Adipocyte (in vitro differentiated cells): Measurements from ENCODE around the gene LRRC8E.
"Not testable (repeated sequence)": the region's sequence is repeated elsewhere in the genome, so short reads cannot be mapped to it uniquely, and the experiment has no call there.

ENCODE experiments used
- DNase-seq: peaks from one replicate; pipeline ENCODE4 v3.0.0-alpha.2; 2015; ENCODE audit warnings: low read depth
- H3K27me3 ChIP-seq: replicated peaks from 2 replicates; pipeline ENCODE4 v1.7.0; 2013; ENCODE audit warnings: mild to moderate bottlenecking, low read length, moderate library complexity; ENCODE audit not compliant: control insufficient read depth, insufficient read depth
- H3K36me3 ChIP-seq: 2 replicates; pipeline ENCODE4 v1.7.0; 2013; ENCODE audit warnings: low read length, mild to moderate bottlenecking, moderate library complexity; ENCODE audit not compliant: control insufficient read depth, insufficient read depth, severe bottlenecking
- H3K4me1 ChIP-seq: 2 replicates; pipeline ENCODE4 v1.7.0; 2013; ENCODE audit warnings: mild to moderate bottlenecking, low read length, moderate library complexity; ENCODE audit not compliant: control insufficient read depth, insufficient read depth
- H3K4me3 ChIP-seq: 2 replicates; pipeline ENCODE4 v1.7.0; 2013; ENCODE audit warnings: mild to moderate bottlenecking, low read length, moderate library complexity
- H3K9ac ChIP-seq: 2 replicates; pipeline ENCODE4 v1.7.0; 2013; ENCODE audit warnings: mild to moderate bottlenecking, low read length, moderate library complexity
- H3K9me3 ChIP-seq: 2 replicates; pipeline ENCODE4 v1.7.0; 2013; ENCODE audit warnings: mild to moderate bottlenecking, low read length, moderate library complexity; ENCODE audit not compliant: control insufficient read depth

Gene LRRC8E

DNA sequence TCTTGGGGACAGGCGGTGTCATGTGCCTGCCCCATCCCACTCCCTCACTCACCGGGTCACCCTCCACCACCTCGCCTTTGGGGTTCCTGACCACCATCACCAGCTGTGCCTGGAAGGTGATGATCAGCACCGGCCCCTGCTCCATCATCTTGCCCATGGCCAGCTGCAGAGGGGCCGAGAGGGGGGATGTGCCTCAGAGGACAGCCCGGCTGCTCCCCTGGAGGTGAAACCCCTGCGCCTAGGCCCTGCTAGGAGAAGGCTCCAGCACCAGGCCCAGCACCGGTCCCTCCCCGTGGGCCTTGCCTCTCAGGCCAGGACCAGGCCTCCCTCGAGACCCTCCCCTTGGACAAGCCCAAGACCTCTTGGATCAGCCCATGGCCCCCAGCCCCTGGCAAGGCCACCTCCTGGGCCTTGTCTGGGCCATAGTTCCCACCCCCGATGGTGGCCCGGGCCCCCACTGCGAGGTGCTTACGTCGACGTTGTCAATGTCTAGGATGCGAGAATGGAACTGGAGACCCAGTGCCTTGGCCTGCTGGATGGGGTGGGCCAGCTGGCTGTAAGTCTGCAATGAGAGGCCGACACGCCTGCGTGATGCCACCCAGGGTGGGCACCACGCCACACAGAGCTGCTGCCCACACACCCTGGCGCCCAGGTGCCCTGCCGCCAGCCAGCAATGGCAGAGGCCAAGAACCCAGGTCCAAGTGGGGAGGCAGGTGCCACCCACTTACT is 39.5 kb downstream of the LRRC8E start:
- peak overlapping the region; percentile 66 for H3K4me3 ChIP-seq
- peaks cover 26% of the 10 kb centered on the region for H3K4me1 ChIP-seq
- no peaks in the 10 kb centered on the region for H3K9me3 ChIP-seq
- H3K9ac ChIP-seq: peak overlapping the region; percentile 85
- H3K36me3 ChIP-seq: peaks cover 32% of the 10 kb centered on the region
- no peak for DNase-seq
- H3K27me3 ChIP-seq: no peaks in the 10 kb centered on the region

DNA sequence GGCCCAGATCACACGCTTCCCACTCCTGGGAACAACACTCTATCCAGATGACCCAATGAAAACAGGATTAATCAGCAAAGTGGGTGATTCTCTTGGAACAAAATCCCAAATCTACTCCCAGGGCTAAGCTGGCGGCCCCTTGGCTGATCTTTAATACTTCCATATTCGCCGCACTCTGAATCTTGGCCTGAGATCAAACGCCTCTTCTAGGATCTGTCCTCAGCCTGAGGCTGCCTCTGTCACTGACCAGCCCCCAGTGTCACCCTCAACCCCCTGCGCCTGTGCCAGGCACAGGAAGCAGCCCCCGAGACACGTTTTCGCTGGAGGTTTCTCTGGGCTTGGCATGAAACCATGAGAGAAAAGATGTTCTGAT is 40.0 kb downstream of the LRRC8E start:
- no peaks in the 10 kb centered on the region for H3K27me3 ChIP-seq
- H3K36me3 ChIP-seq: peaks cover 33% of the 10 kb centered on the region
- H3K4me1 ChIP-seq: peaks cover 26% of the 10 kb centered on the region
- DNase-seq: no peak
- H3K9me3 ChIP-seq: no peaks in the 10 kb centered on the region
- peak overlapping the region; percentile 66 for H3K4me3 ChIP-seq
- peak overlapping the region; percentile 85 for H3K9ac ChIP-seq

DNA sequence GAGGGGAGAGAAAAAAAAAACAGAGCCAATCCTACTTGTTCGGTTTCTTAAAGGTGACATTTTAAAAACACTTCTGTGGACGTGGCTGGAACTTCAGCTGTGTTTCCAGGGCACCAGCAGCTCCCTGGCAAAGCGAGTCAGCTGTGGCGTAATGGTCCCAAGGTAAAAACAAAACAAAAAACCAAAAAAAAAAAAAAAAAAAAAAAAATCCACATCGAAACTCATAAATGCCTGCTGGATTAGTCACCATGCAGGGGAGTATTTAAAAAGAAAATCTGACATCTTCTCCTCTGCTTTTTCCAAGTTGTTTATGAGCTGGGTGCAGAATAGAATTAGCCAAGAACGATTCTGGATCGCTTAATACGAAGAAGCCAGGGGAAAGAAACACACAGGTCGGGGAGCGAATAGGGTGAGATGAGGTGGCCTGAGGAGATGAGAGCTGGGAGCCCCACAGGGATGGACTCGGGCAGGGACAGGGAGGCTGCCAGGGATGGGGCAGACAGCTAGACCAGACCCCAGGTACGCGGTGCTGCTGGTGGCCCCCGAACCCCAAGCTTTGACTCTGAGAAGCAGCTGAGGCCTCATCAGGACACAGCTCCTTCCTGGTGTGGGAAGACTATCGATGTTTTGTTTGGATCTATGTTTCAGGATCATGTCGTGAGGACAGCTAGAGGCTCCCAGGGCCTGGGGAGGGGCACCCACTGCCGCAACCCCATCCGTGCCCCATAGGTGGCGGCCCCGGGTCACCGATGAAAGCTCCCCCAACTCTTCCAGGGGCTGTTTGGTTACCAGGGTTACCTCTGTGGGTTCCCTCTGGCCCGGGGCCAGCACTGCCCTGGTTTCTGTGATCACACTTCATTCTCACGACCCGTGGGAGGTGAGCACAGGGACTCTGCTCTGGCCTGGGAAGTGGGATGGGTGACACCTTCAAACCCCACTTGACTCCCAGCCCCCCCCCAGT is 40.7 kb downstream of the LRRC8E start:
- Histone ChIP-seq H3K36me3 (peaks cover 39% of the 10 kb centered on the region), H3K4me1 (peaks cover 26% of the 10 kb centered on the region), H3K9me3 (no peaks in the 10 kb centered on the region), H3K4me3 (peak overlapping the region; percentile 66), H3K27me3 (no peaks in the 10 kb centered on the region), H3K9ac (peak overlapping the region; percentile 85)
- DNase-seq: peak; percentile 83

- not testable (repeated sequence) for DNase-seq, H3K9ac ChIP-seq, H3K9me3 ChIP-seq, H3K27me3 ChIP-seq, H3K4me3 ChIP-seq
- Histone ChIP-seq H3K4me1 (peaks cover 26% of the 10 kb centered on the region), H3K36me3 (peaks cover 49% of the 10 kb centered on the region)
These were observed 41.7 kb downstream of the LRRC8E start for GRCh38 chr19:7930030-7930429.

GRCh38 chr19:7930765-7931164 is 42.5 kb downstream of the LRRC8E start:
- H3K27me3 ChIP-seq: no peaks in the 10 kb centered on the region
- H3K4me3 ChIP-seq: no peak overlapping the region
- H3K36me3 ChIP-seq: peaks cover 54% of the 10 kb centered on the region
- no peak for DNase-seq
- H3K9ac ChIP-seq: no peak overlapping the region
- H3K4me1 ChIP-seq: peaks cover 26% of the 10 kb centered on the region
- no peaks in the 10 kb centered on the region for H3K9me3 ChIP-seq

GRCh38 chr19:7931221-7932061 is 43.1 kb downstream of the LRRC8E start:
- H3K4me3 ChIP-seq: no peak overlapping the region
- H3K27me3 ChIP-seq: no peaks in the 10 kb centered on the region
- peaks cover 61% of the 10 kb centered on the region for H3K36me3 ChIP-seq
- no peak for DNase-seq
- no peak overlapping the region for H3K9ac ChIP-seq
- peaks cover 23% of the 10 kb centered on the region for H3K4me1 ChIP-seq
- no peaks in the 10 kb centered on the region for H3K9me3 ChIP-seq

DNA sequence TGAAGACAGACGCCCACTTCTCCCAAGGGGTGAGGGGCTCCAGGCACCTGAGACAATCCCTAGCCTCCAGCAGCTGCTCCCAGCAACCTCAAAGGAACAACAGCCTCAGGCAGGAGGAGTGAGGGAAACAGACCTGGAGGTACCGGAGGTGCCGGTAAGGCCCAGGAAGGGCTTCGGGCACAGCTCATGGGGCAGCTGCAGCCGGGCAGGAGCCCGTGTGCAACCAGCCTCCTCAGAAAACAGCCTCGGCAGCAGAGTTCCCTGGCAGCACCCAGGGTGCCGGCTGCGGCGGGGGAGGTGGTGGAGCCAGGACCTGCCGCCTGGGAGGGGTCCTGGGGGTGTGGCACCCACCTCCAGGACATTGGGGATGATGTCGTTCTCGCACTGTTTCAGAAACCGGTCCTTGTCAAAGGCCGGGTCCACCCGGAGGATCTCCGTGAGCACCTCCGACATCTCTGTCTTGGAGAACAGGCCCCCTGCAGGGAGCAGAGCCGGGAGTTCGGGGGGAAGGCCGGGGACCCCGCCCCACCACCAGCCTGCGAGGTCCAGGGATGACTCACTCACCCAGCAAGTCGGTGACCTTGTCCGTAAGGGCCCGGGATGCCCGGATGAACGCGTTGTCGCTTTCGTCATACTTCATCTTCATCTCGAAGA is 44.1 kb downstream of the LRRC8E start:
- Histone ChIP-seq H3K9me3 (no peaks in the 10 kb centered on the region), H3K27me3 (no peaks in the 10 kb centered on the region), H3K4me3 (no peak overlapping the region), H3K36me3 (peaks cover 70% of the 10 kb centered on the region), H3K9ac (no peak overlapping the region), H3K4me1 (peaks cover 17% of the 10 kb centered on the region)
- DNase-seq: no peak

DNA sequence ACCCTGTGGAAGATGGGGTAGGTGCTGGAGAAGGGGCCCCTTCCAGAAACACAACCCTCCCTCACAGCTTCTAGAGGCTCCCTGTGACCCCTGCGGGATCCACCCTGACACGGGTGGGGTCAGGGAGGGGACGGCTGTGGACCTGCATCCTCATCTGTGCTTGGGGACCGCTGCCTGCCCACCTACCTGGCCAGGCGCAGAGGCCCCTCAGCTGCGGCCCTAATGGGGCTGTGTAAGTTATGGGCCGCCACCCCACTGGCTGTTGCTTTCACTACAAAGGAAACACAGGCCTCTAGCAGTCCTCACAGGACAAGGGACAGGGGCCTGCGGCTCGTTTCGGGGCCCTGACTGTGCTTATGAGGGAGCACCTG is 44.6 kb downstream of the LRRC8E start:
- H3K9me3 ChIP-seq: no peaks in the 10 kb centered on the region
- H3K9ac ChIP-seq: no peak overlapping the region
- no peak overlapping the region for H3K4me3 ChIP-seq
- no peaks in the 10 kb centered on the region for H3K27me3 ChIP-seq
- peaks cover 17% of the 10 kb centered on the region for H3K4me1 ChIP-seq
- no peak for DNase-seq
- peaks cover 76% of the 10 kb centered on the region for H3K36me3 ChIP-seq

- peaks cover 12% of the 10 kb centered on the region for H3K4me1 ChIP-seq
- H3K4me3 ChIP-seq: no peak overlapping the region
- DNase-seq: no peak
- H3K9me3 ChIP-seq: no peaks in the 10 kb centered on the region
- no peak overlapping the region for H3K9ac ChIP-seq
- H3K27me3 ChIP-seq: no peaks in the 10 kb centered on the region
- H3K36me3 ChIP-seq: peaks cover 81% of the 10 kb centered on the region
These were observed 45.1 kb downstream of the LRRC8E start for GRCh38 chr19:7933411-7933810.

- Histone ChIP-seq H3K4me3 (no peak overlapping the region), H3K9me3 (no peaks in the 10 kb centered on the region), H3K36me3 (peaks cover 87% of the 10 kb centered on the region), H3K27me3 (no peaks in the 10 kb centered on the region), H3K9ac (no peak overlapping the region), H3K4me1 (peaks cover 7% of the 10 kb centered on the region)
- DNase-seq: no peak
These were observed 45.8 kb downstream of the LRRC8E start for GRCh38 chr19:7933828-7934725.
